Measurements from ENCODE around the gene CASP10.
"Not testable (repeated sequence)": the region's sequence is repeated elsewhere in the genome, so short reads cannot be mapped to it uniquely, and the experiment has no call there.

CASP10 gene

DNA sequence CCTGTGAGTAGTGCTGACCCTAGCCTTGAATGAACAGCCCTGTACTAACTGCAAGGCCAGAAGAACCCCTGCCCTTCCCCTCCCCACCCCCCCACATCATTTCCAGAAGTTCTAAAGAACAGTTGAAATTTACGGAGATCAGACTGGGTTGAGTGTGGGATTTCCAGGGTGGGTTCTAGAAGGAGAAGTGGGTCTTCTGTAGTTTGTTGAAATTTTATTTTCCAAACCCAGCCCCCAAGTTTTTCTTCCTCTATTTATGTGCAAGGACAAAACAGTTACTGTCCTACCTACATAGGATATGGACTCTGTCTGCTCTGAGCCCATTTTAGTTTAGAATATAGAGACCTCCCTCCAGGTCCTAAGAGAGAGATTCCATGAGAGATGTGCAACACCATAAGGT lies 26.3 kb upstream of the CASP10 start:
- no peak for DNase-seq

- no peak for DNase-seq
Measured at GRCh38 chr2:201157694-201158093, 25.2 kb upstream of the CASP10 start.

DNA sequence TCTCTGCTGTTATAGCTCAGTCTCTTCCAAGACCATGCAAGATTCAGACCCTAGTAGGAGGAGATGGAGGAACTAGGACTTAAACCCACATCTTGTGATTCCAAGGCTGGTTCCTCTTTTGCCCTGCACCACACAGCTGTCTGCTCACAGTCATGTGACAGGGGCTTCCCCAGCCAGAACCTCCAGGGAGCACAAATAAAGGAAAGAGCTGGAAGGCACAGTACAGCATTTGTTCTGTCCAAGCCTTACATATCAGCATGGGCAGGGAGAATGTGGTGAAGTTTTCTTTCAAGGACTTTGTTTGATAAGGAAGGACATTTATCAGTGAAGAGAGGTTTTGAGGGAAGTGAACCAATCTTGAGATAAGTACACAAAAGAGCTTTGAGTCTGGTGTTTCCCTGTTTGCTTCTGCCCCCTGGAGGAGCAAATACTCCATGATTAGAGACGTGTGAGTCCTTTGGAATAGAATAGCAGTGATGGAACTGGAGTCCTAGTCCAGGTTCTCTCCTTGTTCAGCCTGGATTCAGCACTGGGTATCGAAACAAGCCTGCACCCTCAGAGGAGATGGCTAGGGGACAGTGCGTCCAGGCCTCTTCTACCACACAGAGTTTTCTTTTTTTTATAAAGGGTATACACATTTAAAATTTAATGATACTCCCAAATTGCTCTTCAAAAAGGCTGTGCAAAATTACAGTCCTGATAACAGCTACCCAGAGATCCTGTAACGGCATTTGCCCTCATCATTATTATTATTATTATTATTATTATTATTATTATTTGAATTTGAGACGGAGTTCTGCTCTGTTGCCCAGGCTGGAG lies 24.6 kb upstream of the CASP10 start:
- DNase-seq = no peak

DNA sequence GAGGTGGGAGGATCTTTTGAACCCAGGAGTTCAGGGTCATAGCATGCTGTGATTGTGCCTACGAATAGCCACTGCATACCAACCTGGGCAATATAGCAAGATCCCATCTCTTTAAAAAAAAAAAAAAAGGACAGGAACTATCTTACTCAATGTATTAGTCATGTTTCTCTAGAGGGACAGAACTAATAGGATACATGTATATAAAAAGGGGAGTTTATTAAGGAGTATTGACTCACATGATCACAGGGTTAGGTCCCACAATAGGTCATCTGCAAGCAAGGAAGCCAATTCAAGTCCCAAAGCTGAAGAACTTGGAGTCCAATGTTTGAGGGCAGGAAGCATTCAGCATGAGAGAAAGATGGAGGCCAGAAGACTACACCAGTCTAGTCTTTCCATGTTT lies 18.8 kb upstream of the CASP10 start:
- DNase-seq = no peak

GRCh38 chr2:201167546-201167945 lies 15.4 kb upstream of the CASP10 start:
- DNase-seq = no peak

DNA sequence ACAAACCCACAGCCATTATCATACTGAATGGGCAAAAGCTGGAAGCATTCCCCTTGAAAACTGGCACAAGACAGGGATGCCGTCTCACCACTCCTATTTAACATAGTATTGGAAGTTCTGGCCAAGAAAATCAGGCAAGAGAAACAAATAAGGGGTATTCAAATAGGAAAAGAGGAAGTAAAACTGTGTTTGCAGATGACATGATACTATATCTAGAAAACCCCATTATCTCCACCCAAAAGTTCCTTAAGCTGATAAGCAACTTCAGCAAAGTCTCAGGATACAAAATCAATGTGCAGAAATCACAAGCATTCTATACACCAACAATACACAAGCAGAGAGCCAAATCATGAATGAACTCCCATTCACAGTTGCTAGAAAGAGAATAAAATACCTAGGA lies 14.4 kb upstream of the CASP10 start:
- not testable (repeated sequence) for DNase-seq

GRCh38 chr2:201171259-201171814 lies 11.6 kb upstream of the CASP10 start:
- no peak for DNase-seq

GRCh38 chr2:201172279-201172678 lies 10.7 kb upstream of the CASP10 start:
- DNase-seq = no peak

- no peak for DNase-seq
Measured at GRCh38 chr2:201174687-201175086, 8.3 kb upstream of the CASP10 start.

- no peak for DNase-seq
Measured at GRCh38 chr2:201176081-201176481, 6.9 kb upstream of the CASP10 start.

GRCh38 chr2:201180010-201180409 lies 2.9 kb upstream of the CASP10 start:
- DNase-seq = no peak

DNA sequence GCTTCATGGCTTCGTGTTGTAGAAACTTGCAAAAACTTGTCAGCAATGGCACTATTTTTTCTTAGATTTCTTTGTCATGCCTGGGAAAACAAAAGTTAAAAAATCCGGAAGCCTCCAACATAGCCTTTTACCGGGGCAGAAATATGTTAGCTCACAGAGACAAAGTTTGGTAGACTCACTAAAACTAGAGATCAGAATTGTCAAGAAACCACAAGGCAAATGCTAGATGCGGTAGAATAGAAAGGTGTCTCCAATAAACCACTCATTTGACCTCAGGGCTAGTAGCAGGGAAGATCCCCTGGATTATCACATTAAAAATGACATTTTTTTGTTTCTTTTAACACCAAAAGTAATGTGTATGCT lies 405 bp downstream of the CASP10 start:
- no peak for DNase-seq

DNA sequence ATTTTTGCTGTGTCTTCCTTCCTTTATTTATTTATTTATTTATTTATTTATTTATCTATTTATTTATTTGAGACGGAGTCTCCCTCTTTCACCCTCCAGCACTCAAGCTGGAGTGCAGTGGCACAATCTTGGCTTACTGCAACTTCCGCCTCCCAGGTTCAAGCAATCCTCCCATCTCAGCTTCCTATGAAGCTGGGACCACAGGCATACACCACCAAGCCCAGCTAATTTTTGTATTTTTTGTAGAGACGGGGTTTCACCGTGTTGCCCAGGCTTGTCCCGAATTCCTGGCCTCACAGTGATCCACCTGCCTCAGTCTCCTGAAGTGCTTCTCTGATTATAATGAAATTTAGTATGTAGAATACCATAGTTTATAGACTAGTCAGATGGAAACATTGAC lies 894 bp downstream of the CASP10 start:
- DNase-seq = not testable (repeated sequence)

DNA sequence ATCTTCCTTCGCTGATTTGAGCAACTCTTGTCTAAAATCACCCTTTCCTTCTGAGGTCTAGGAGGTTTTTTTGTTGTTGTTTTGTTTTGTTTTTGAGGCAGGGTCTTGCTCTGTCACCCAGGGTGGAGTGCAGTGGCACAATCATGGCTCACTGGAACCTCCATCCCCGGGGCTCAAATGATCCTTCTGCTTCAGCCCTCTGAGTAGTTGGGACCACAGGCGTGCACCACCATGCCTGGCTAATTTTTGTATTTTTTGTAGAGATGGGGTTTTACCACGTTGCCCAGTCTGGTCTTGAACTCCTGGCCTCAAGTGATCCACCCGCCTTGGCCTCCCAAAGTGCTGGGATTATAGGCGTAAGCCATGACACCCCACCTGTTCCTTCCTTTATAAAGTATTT lies 1.3 kb downstream of the CASP10 start:
- not testable (repeated sequence) for DNase-seq

- DNase-seq = no peak
Measured at GRCh38 chr2:201185863-201186262, 2.9 kb downstream of the CASP10 start.

DNA sequence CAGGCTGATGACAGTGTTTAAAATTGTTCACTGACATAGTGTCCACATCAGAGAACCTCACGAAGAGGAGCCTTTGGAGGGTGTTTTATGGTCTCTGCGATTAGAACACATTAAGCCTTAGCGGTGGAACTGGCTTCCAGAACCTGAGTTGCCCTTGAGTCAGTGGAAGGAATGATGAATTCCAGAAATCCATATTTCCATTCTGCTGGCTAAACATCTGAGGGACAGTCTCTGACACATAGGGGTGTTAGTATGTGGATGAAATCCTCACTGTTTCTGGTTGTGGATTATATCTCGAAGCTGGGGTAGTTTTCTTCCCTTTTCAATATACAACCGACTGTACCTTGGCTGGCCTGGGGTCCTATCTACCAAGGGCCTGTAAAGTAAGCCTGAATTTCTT lies 4.0 kb downstream of the CASP10 start:
- DNase-seq = no peak

- DNase-seq = no peak
Measured at GRCh38 chr2:201188449-201188848, 5.5 kb downstream of the CASP10 start.

DNA sequence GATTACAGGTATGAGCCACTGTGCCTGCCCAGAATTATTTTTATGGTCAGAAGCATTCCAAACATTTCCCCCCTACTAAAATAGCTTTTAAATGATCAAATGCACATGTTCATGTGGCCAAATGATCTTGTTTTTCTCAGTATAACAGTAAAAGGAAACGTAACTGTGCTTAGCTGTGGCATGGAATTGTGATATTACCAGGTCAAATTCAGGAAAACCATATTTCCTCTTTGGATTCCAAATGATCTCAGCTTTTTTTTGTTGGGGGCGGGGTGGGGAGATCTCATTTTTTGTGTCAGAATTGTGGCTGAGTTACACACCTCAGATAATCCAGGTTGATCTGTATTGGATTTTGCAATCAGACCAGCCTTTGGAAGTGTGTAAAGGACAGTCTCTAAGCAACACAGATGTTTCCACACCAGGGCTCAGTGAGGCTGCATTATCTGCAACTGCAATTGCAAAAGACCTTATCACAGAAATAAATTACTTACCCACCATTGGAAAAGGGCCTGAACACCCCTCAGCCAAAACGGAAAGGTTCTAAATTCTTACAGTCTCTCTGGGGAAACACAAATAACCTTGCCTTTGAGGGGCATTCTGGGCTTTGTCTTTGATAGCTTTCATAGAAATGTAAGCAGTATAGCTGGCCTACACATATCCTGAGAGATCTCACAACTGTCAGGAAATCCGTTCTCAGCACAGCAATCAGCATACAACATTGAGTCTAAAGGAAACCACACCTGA lies 8.4 kb downstream of the CASP10 start:
- DNase-seq = no peak

GRCh38 chr2:201194097-201194496 lies 11.2 kb downstream of the CASP10 start:
- no peak for DNase-seq

DNA sequence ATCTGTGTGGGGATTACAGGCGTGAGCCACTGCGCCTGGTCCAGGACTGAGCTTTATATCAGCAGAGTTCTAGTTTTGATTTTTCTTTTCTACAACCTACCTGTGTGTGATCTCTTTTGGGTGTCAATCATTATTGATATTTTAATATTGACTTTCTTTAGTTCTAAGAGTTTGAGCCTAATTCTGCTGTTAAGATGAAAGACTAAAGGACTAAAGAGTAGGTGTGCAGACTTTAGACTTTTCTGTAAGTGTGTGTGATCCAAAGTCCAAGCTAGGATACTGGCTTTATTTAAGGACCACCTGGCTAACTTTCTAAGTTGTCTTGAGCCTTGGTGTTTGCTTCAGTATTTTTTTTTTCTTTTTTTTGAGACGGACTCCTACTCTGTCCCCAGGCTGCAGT lies 12.4 kb downstream of the CASP10 start:
- no peak for DNase-seq

DNA sequence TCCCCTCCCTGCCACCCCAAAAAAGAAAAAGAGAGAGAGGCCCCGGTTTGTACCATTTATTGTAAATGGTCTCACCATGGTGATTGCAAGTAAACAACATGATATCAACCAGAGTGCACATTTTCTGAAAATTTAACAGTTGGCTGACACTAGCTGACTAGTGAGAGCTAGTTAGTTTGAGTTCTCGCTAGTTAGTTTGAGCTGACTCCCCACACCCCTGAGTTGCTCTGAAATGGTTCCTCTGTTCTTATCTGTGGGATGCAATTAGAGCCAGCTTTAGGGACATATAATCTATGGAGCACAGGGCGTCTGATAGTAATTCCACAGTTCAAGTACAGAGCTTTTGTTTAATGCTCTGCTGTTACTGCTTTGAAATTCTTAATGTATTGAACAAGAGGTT lies 13.1 kb downstream of the CASP10 start:
- DNase-seq = no peak

- no peak for DNase-seq
Measured at GRCh38 chr2:201196803-201197202, 13.9 kb downstream of the CASP10 start.

GRCh38 chr2:201197781-201198180 lies 14.8 kb downstream of the CASP10 start:
- DNase-seq = no peak

DNA sequence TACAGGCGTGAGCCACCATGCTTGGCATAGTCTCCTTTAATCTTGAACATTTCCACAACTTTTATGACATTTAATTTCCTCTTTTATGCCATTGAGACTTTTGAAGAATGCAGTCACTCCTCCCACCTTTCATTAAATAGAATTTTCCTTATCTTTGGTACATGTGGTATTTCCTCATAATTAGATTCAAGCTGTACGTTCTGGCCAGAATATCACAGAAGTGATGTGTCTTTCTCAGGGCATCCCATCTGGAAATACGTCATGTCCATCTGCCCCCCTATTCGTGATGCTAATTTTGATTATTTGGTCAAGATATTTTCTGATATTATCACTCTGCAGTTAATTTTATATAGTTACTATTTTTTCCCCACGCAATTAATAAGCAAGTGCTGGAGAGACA lies 16.9 kb downstream of the CASP10 start:
- no peak for DNase-seq
